HepG2 (cell line): Measurements from ENCODE around the gene GPR4. TPM values are rescaled to one million over a fixed set of nuclear protein-coding genes. Genes with fewer than 3 reads are reported as not detected.

Experiments used
- PCBP1 ChIP-seq: fragments of 200-400 bp; formaldehyde crosslinking; IDR thresholded peaks from 2 replicates; pipeline ENCODE4 v1.6.1; 2017; ENCODE audit warnings: mild to moderate bottlenecking, low read depth, low read length, borderline replicate concordance
- TCF12 ChIP-seq, 2 experiments: fragments of 450-650 bp in 1 of 2; sonication (generic) in 1 of 2; formaldehyde crosslinking in 1 of 2; IDR thresholded peaks; 2 replicates each; pipeline versions ENCODE4 v1.6.1 to v1.8.0; 2017 to 2022; ENCODE audit warnings: antibody characterized with exemption in 1 of 2, mild to moderate bottlenecking in 1 of 2, missing genetic modification reagents in 1 of 2, moderate library complexity in 1 of 2
- ZNF510 ChIP-seq: sonication (generic); formaldehyde crosslinking; IDR thresholded peaks from 2 replicates; pipeline ENCODE4 v1.4.0; 2020; ENCODE audit warnings: low read depth, mild to moderate bottlenecking, missing genetic modification reagents
- ZNF552 ChIP-seq: sonication (generic); formaldehyde crosslinking; IDR thresholded peaks from 2 replicates; pipeline ENCODE4 v1.9.0; 2022; ENCODE audit warnings: missing genetic modification reagents, mild to moderate bottlenecking, borderline replicate concordance
- ZNF629 ChIP-seq: sonication (generic); formaldehyde crosslinking; conservative IDR thresholded peaks from 2 replicates; pipeline ENCODE4 v1.5.0; 2020; ENCODE audit warnings: missing genetic modification reagents
- ZNF816 ChIP-seq: sonication (generic); formaldehyde crosslinking; IDR thresholded peaks from 2 replicates; pipeline ENCODE4 v1.8.0; 2022; ENCODE audit warnings: missing genetic modification reagents, mild to moderate bottlenecking, borderline replicate concordance
- polyA plus RNA-seq, 8 experiments: library from polyadenylated mRNA; depleted of rRNA in 3 of 8; stranded (reverse) in 7 of 8; unstranded in 1 of 8; fragments of >200 nt; fragmentation: Illumina TruSeq in 4 of 8; extraction: Trizol in 4 of 8; gene quantifications; 2 replicates each; pipeline versions ENCODE4 v1.2.1 to v1.2.3, GENCODE V29; 2011 to 2016; ENCODE audit warnings: low read depth in 4 of 8, missing spikeins in 1 of 8, mixed read lengths in 1 of 8; ENCODE audit not compliant: insufficient read depth in 1 of 8
- total RNA-seq, 5 experiments: library from RNA; depleted of rRNA; stranded (reverse); fragments of >200 nt; fragmentation: Illumina TruSeq; extraction: Trizol; gene quantifications; 2 replicates each; pipeline ENCODE4 v1.2.3, GENCODE V29; 2016; ENCODE audit warnings: low read depth in 1 of 5
- TF ChIP-seq, protein P1 (sequence below): IDR thresholded peaks from 2 replicates; pipeline ENCODE4 v1.6.1; 2016; ENCODE audit warnings: low read depth, missing genetic modification reagents, missing compliant biosample characterization
- TF ChIP-seq, protein P2 (sequence below): sonication (generic); formaldehyde crosslinking; IDR thresholded peaks from 2 replicates; pipeline ENCODE4 v1.5.1; 2020; ENCODE audit warnings: missing genetic modification reagents, mild to moderate bottlenecking, borderline replicate concordance
- TF ChIP-seq, protein P3 (sequence below): sonication (generic); formaldehyde crosslinking; IDR thresholded peaks from 2 replicates; pipeline ENCODE4 v1.5.0; 2020; ENCODE audit warnings: missing genetic modification reagents
- TF ChIP-seq, protein P4 (sequence below): sonication (generic); formaldehyde crosslinking; IDR thresholded peaks from 2 replicates; pipeline ENCODE4 v1.4.0; 2020; ENCODE audit warnings: missing genetic modification reagents, borderline replicate concordance

GPR4 gene
- total and polyA plus RNA-seq, 2 of the 13 experiments (the other 11 are each of a cell fraction or from before 2014, with no cell fraction given) = 0.15 TPM; not detected in 1

DNA sequence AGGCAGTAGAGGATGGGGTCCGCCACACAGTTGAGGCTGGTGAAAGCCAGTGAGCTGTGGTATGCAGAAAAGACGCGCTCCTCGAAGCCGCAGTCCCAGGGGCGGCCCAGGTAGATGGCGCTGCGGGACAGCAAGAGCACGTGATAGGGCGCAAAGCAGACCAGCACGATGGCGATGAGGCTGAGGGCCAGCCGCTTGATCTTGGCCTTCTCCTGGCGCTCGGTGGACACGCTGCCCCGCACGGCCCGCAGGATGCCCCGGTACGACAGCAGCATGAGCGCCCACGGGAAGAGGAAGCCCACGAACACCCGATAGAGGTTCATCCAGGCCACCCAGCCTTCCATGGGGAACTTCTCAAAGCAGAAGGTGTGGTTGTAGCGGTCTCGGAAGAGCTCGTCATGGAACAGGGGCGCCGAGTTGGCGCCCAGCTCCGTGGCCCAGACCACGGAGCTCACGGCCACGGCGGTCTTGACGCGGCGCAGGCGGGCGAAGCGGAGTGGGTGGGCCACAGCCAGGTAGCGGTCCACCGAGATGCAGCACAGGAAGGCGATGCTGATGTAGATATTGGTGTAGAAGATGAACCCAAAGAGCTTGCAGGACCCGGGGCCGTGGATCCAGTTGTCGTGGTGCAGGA, 10.9 kb downstream of the GPR4 start (continued):
- TF ChIP-seq, protein P1, sequence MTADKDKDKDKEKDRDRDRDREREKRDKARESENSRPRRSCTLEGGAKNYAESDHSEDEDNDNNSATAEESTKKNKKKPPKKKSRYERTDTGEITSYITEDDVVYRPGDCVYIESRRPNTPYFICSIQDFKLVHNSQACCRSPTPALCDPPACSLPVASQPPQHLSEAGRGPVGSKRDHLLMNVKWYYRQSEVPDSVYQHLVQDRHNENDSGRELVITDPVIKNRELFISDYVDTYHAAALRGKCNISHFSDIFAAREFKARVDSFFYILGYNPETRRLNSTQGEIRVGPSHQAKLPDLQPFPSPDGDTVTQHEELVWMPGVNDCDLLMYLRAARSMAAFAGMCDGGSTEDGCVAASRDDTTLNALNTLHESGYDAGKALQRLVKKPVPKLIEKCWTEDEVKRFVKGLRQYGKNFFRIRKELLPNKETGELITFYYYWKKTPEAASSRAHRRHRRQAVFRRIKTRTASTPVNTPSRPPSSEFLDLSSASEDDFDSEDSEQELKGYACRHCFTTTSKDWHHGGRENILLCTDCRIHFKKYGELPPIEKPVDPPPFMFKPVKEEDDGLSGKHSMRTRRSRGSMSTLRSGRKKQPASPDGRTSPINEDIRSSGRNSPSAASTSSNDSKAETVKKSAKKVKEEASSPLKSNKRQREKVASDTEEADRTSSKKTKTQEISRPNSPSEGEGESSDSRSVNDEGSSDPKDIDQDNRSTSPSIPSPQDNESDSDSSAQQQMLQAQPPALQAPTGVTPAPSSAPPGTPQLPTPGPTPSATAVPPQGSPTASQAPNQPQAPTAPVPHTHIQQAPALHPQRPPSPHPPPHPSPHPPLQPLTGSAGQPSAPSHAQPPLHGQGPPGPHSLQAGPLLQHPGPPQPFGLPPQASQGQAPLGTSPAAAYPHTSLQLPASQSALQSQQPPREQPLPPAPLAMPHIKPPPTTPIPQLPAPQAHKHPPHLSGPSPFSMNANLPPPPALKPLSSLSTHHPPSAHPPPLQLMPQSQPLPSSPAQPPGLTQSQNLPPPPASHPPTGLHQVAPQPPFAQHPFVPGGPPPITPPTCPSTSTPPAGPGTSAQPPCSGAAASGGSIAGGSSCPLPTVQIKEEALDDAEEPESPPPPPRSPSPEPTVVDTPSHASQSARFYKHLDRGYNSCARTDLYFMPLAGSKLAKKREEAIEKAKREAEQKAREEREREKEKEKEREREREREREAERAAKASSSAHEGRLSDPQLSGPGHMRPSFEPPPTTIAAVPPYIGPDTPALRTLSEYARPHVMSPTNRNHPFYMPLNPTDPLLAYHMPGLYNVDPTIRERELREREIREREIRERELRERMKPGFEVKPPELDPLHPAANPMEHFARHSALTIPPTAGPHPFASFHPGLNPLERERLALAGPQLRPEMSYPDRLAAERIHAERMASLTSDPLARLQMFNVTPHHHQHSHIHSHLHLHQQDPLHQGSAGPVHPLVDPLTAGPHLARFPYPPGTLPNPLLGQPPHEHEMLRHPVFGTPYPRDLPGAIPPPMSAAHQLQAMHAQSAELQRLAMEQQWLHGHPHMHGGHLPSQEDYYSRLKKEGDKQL (CRISPR knock-in tag) = peak; percentile 54; the same call in 1 of the 2 replicates
- TF ChIP-seq PCBP1 = no peak
- no peak for TF ChIP-seq ZNF629
- TF ChIP-seq, protein P2, sequence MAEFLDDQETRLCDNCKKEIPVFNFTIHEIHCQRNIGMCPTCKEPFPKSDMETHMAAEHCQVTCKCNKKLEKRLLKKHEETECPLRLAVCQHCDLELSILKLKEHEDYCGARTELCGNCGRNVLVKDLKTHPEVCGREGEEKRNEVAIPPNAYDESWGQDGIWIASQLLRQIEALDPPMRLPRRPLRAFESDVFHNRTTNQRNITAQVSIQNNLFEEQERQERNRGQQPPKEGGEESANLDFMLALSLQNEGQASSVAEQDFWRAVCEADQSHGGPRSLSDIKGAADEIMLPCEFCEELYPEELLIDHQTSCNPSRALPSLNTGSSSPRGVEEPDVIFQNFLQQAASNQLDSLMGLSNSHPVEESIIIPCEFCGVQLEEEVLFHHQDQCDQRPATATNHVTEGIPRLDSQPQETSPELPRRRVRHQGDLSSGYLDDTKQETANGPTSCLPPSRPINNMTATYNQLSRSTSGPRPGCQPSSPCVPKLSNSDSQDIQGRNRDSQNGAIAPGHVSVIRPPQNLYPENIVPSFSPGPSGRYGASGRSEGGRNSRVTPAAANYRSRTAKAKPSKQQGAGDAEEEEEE (CRISPR knock-in tag) = no peak
- TF ChIP-seq, protein P3, sequence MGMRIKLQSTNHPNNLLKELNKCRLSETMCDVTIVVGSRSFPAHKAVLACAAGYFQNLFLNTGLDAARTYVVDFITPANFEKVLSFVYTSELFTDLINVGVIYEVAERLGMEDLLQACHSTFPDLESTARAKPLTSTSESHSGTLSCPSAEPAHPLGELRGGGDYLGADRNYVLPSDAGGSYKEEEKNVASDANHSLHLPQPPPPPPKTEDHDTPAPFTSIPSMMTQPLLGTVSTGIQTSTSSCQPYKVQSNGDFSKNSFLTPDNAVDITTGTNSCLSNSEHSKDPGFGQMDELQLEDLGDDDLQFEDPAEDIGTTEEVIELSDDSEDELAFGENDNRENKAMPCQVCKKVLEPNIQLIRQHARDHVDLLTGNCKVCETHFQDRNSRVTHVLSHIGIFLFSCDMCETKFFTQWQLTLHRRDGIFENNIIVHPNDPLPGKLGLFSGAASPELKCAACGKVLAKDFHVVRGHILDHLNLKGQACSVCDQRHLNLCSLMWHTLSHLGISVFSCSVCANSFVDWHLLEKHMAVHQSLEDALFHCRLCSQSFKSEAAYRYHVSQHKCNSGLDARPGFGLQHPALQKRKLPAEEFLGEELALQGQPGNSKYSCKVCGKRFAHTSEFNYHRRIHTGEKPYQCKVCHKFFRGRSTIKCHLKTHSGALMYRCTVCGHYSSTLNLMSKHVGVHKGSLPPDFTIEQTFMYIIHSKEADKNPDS (CRISPR knock-in tag) = 0 out of 2 replicates have a peak, but pooled peaks have one; percentile 11
- TF ChIP-seq ZNF552 (CRISPR knock-in tag) = no peak
- TF ChIP-seq, protein P4, sequence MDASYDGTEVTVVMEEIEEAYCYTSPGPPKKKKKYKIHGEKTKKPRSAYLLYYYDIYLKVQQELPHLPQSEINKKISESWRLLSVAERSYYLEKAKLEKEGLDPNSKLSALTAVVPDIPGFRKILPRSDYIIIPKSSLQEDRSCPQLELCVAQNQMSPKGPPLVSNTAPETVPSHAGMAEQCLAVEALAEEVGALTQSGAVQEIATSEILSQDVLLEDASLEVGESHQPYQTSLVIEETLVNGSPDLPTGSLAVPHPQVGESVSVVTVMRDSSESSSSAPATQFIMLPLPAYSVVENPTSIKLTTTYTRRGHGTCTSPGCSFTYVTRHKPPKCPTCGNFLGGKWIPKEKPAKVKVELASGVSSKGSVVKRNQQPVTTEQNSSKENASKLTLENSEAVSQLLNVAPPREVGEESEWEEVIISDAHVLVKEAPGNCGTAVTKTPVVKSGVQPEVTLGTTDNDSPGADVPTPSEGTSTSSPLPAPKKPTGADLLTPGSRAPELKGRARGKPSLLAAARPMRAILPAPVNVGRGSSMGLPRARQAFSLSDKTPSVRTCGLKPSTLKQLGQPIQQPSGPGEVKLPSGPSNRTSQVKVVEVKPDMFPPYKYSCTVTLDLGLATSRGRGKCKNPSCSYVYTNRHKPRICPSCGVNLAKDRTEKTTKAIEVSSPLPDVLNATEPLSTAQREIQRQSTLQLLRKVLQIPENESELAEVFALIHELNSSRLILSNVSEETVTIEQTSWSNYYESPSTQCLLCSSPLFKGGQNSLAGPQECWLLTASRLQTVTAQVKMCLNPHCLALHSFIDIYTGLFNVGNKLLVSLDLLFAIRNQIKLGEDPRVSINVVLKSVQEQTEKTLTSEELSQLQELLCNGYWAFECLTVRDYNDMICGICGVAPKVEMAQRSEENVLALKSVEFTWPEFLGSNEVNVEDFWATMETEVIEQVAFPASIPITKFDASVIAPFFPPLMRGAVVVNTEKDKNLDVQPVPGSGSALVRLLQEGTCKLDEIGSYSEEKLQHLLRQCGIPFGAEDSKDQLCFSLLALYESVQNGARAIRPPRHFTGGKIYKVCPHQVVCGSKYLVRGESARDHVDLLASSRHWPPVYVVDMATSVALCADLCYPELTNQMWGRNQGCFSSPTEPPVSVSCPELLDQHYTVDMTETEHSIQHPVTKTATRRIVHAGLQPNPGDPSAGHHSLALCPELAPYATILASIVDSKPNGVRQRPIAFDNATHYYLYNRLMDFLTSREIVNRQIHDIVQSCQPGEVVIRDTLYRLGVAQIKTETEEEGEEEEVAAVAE (CRISPR knock-in tag) = 0 out of 2 replicates have a peak, but pooled peaks have one; percentile 50
- no peak for TF ChIP-seq ZNF816
- TF ChIP-seq ZNF510 (CRISPR knock-in tag) = no peak
- no peak for TF ChIP-seq TCF12 (IDR thresholded peaks at IDR 0.05)
- no peak for TF ChIP-seq TCF12 (CRISPR knock-in tag; IDR thresholded peaks at IDR 0.05)
